Ascending aorta (tissue), 2 donors: ENCODE results near the gene NR0B2. TPM values are rescaled to one million over a fixed set of nuclear protein-coding genes. Genes with fewer than 3 reads are reported as not detected.
"Not testable (repeated sequence)": the region's sequence is repeated elsewhere in the genome, so short reads cannot be mapped to it uniquely, and the experiment has no call there.

Experiments used
- DNase-seq, 2 donors: peaks; one replicate each; pipeline ENCODE4 v3.0.0-alpha.2; 2019; ENCODE audit warnings: low spot score in 2 of 2
- H3K27ac ChIP-seq, 2 donors: fragments of 200-600 bp; sonication (generic); one replicate each; pipeline ENCODE4 v1.5.1; 2016 to 2017; ENCODE audit warnings: mild to moderate bottlenecking in 1 of 2
- H3K27me3 ChIP-seq: fragments of 200-600 bp; sonication (generic); one replicate; pipeline ENCODE4 v1.5.1; 2017
- H3K36me3 ChIP-seq, 2 donors: fragments of 200-600 bp; sonication (generic); one replicate each; pipeline ENCODE4 v1.5.1; 2016
- H3K4me1 ChIP-seq, 2 donors: fragments of 200-600 bp; sonication (generic); one replicate each; pipeline ENCODE4 v1.5.1; 2016 to 2017; ENCODE audit warnings: mild to moderate bottlenecking in 1 of 2
- H3K4me3 ChIP-seq, 2 donors: fragments of 200-600 bp; sonication (generic); one replicate each; pipeline ENCODE4 v1.5.1; 2016 to 2017; ENCODE audit warnings: mild to moderate bottlenecking in 1 of 2
- H3K9me3 ChIP-seq, 2 donors: fragments of 200-600 bp; sonication (generic); one replicate each; pipeline ENCODE4 v1.5.1; 2016
- CTCF ChIP-seq, 3 experiments: fragments of 200-600 bp in 2 of 3; fragments of 450-650 bp in 1 of 3; sonication (generic) in 2 of 3; IDR thresholded peaks; one replicate each; pipeline ENCODE4 v1.5.1; 2016 to 2019; ENCODE audit warnings: antibody characterized with exemption in 3 of 3, mild to moderate bottlenecking in 1 of 3, moderate library complexity in 1 of 3
- intact Hi-C: fragments of 100-400 bp; cut with DNase I; formaldehyde crosslinking; loops from one replicate; pipeline ENCODE4 v1.15.1; 2023
- total RNA-seq: library from RNA; depleted of rRNA; stranded (reverse); fragments of >200 nt; gene quantifications from one replicate; pipeline ENCODE4 v1.1.0, GENCODE V29; 2016

The NR0B2 gene
- total RNA-seq, 1 donor from 2014 or later = not detected

DNA sequence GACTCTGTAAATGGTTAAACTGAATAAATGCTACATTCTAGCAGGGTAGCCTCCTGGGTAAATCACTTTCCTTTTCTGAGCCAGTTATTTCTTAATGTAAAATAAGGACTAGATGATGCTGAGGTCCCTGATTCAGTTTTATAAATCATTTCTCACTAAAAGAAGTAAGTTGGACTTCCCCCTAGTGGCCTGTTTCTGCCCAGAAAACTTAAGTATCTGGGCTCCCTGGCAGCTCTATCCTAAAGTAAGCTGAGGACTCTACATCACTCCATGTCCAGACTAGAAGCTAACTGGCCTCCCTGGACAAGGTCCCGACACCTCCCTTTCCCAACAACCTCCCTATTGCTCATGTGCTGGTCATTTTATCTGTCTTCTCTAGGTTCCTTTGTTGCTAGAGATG is 26.6 kb downstream of the NR0B2 start:
- intact Hi-C loops = no loop called here
- Histone ChIP-seq H3K9me3 (no peaks in the 10 kb centered on the region), H3K27ac (no peak overlapping the region), H3K4me1 (peaks cover 9 to 20% of the 10 kb centered on the region in 2 donors), H3K4me3 (no peak overlapping the region), H3K36me3 (peaks cover 64 to 71% of the 10 kb centered on the region in 2 donors), H3K27me3 (no peaks in the 10 kb centered on the region)
- no peak for DNase-seq
- peak in 1 of 3 experiments; percentile 28 for TF ChIP-seq CTCF (IDR thresholded peaks at IDR 0.05)

- no peak for TF ChIP-seq CTCF (IDR thresholded peaks at IDR 0.05)
- Histone ChIP-seq H3K4me3 (no peak overlapping the region), H3K36me3 (peaks cover 86 to 91% of the 10 kb centered on the region in 2 donors), H3K9me3 (no peaks in the 10 kb centered on the region), H3K27ac (no peak overlapping the region), H3K4me1 (peaks cover 0 to 3% of the 10 kb centered on the region in 2 donors), H3K27me3 (no peaks in the 10 kb centered on the region)
- no peak for DNase-seq
- intact Hi-C loops = no loop called here
Measured at GRCh38 chr1:26882696-26883463, 30.9 kb downstream of the NR0B2 start.

- intact Hi-C loops = not testable (repeated sequence)
Measured at GRCh38 chr1:26881611-26882010, 32.2 kb downstream of the NR0B2 start.

GRCh38 chr1:26879793-26880192 is 34.0 kb downstream of the NR0B2 start:
- H3K9me3 ChIP-seq = no peaks in the 10 kb centered on the region
- no peak overlapping the region for H3K27ac ChIP-seq
- intact Hi-C loops = loop anchor here (2.0 to 5.0 kb wide), 2 partner anchors 69 to 277 kb away; no protein-coding TSS in a partner anchor
- H3K4me3 ChIP-seq = no peak overlapping the region
- peaks cover 0 to 3% of the 10 kb centered on the region in 2 donors for H3K4me1 ChIP-seq
- H3K27me3 ChIP-seq = no peaks in the 10 kb centered on the region
- no peak for DNase-seq
- no peak for TF ChIP-seq CTCF (IDR thresholded peaks at IDR 0.05)
- peaks cover 57 to 67% of the 10 kb centered on the region in 2 donors for H3K36me3 ChIP-seq

More at GRCh38 chr1:26881611-26882010, 32.2 kb downstream of the NR0B2 start:
- peaks cover 75 to 84% of the 10 kb centered on the region in 2 donors for H3K36me3 ChIP-seq
- not testable (repeated sequence) for DNase-seq, H3K9me3 ChIP-seq, H3K4me1 ChIP-seq, H3K27me3 ChIP-seq, H3K4me3 ChIP-seq, H3K27ac ChIP-seq

GRCh38 chr1:26877326-26877725 is 36.4 kb downstream of the NR0B2 start:
- intact Hi-C loops = loop anchor here (5.0 kb wide), 1 partner anchor 275 kb away; no protein-coding TSS in a partner anchor
- H3K4me1 ChIP-seq = peaks cover 0 to 3% of the 10 kb centered on the region in 2 donors
- H3K27ac ChIP-seq = peak overlapping the region; percentile 12 to 61
- TF ChIP-seq CTCF (IDR thresholded peaks at IDR 0.05) = no peak
- no peak for DNase-seq
- no peaks in the 10 kb centered on the region for H3K27me3 ChIP-seq
- no peak overlapping the region for H3K4me3 ChIP-seq
- H3K9me3 ChIP-seq = no peaks in the 10 kb centered on the region
- peaks cover 34 to 42% of the 10 kb centered on the region in 2 donors for H3K36me3 ChIP-seq

DNA sequence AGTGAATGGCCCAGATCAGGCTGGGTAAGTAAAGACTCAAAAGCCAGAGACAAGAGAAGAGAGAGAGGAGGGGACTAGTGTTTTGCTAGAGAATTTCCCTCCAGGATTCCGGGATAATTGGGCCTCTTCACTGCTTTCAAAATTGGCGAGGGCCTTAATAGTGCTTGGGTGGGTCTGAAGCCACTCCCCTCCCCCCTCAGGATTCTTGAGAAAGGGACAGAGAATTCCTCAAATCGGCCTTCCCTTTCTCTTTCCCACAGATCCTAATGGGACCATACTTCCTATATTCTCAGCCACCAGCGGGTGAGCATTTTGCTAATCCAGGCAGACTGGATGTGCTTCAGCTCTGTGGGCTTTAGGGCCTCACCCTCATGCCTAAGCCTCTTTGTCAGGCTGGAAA is 38.9 kb downstream of the NR0B2 start:
- Histone ChIP-seq H3K27ac (no peak overlapping the region), H3K4me1 (peaks cover 0 to 3% of the 10 kb centered on the region in 2 donors), H3K36me3 (peaks cover 17 to 20% of the 10 kb centered on the region in 2 donors), H3K9me3 (no peaks in the 10 kb centered on the region), H3K27me3 (no peaks in the 10 kb centered on the region), H3K4me3 (no peak overlapping the region)
- no peak for DNase-seq
- intact Hi-C loops = loop anchor here (5.0 kb wide), 1 partner anchor 273 kb away; no protein-coding TSS in a partner anchor
- no peak for TF ChIP-seq CTCF (IDR thresholded peaks at IDR 0.05)

- H3K36me3 ChIP-seq, H3K27ac ChIP-seq, DNase-seq, H3K9me3 ChIP-seq, H3K4me1 ChIP-seq, H3K4me3 ChIP-seq, intact Hi-C loops, H3K27me3 ChIP-seq: not testable (repeated sequence)
Measured at GRCh38 chr1:26873097-26873496, 40.7 kb downstream of the NR0B2 start.
